MM.1S (cell line): Measurements from ENCODE around the gene TM2D1.

Experiments used
- EZH2 ChIP-seq: fragments of 300-600 bp; sonication (generic); optimal IDR thresholded peaks from 2 replicates; pipeline ENCODE3; 2017; ENCODE audit warnings: low read depth, mild to moderate bottlenecking, antibody characterized with exemption, low read length, mixed read lengths
- TF ChIP-seq, protein P1 (sequence below): fragments of 300-600 bp; sonication (generic); IDR thresholded peaks from 2 replicates; pipeline ENCODE4 v1.5.1; 2016; ENCODE audit warnings: antibody characterized with exemption, low read length, mixed read lengths

DNA sequence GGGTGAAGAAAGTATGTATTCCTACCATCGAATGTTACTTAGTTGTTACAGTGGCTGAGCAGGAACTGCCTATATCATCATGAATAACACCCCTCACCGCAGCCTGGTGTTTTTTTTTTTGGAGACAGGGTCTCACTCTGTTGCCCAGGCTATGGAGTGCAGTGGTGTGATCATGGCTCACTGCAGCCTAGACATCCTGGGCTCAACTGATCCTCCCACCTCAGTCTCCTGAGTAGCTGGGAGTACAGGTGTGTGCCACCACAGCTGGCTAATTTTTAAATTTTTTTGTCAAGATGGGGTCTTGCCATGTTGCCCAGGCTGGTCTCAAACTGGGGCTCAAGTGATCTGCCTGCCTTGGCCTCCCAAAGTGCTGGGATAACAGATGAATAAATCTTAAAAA, 24.6 kb upstream of the TM2D1 start:
- TF ChIP-seq, protein P1, sequence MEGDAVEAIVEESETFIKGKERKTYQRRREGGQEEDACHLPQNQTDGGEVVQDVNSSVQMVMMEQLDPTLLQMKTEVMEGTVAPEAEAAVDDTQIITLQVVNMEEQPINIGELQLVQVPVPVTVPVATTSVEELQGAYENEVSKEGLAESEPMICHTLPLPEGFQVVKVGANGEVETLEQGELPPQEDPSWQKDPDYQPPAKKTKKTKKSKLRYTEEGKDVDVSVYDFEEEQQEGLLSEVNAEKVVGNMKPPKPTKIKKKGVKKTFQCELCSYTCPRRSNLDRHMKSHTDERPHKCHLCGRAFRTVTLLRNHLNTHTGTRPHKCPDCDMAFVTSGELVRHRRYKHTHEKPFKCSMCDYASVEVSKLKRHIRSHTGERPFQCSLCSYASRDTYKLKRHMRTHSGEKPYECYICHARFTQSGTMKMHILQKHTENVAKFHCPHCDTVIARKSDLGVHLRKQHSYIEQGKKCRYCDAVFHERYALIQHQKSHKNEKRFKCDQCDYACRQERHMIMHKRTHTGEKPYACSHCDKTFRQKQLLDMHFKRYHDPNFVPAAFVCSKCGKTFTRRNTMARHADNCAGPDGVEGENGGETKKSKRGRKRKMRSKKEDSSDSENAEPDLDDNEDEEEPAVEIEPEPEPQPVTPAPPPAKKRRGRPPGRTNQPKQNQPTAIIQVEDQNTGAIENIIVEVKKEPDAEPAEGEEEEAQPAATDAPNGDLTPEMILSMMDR: no peak
- no peak for TF ChIP-seq EZH2
